ENCODE measurements around the gene CHMP6.

GRCh38 chr17:81025065-81025740, 33.6 kb downstream of the CHMP6 start:
- TF ChIP-seq CTCF (IDR thresholded peaks at IDR 0.05): no peak
- no peak for TF ChIP-seq POLR2AphosphoS5 (IDR thresholded peaks at IDR 0.05)

Data from breast epithelium (tissue), 3 donors.